Activated T-helper 2 cell treated with anti-CD3 and anti-CD28 coated beads, Interferon-gamma antibody, Interleukin-2, Interleukin-4, amounts not matched to agents 10 μg/mL and 5 μg/mL and 100 μg/mL, durations not matched to agents 14 hours and 24 hours and 36 hours (primary cell): ENCODE measurements around the gene THRB. TPM values are rescaled to one million over a fixed set of nuclear protein-coding genes. Genes with fewer than 3 reads are reported as not detected.

Source experiments
- DNase-seq: peaks from one replicate; pipeline ENCODE4 v3.0.0; 2021; ENCODE audit warnings: low spot score
- H3K27ac Mint-ChIP-seq: one replicate; pipeline ENCODE4 v1.8.0; 2021; ENCODE audit warnings: mixed read lengths
- H3K27me3 Mint-ChIP-seq: one replicate; pipeline ENCODE4 v1.8.0; 2021; ENCODE audit warnings: low read depth, mixed read lengths
- H3K36me3 Mint-ChIP-seq: one replicate; pipeline ENCODE4 v1.8.0; 2021; ENCODE audit warnings: low read depth, mixed read lengths
- H3K4me1 Mint-ChIP-seq: one replicate; pipeline ENCODE4 v1.8.0; 2021; ENCODE audit warnings: low read depth, mixed read lengths
- H3K4me3 Mint-ChIP-seq: one replicate; pipeline ENCODE4 v1.8.0; 2021; ENCODE audit warnings: low read depth, mild to moderate bottlenecking, moderate library complexity, mixed read lengths
- H3K9me3 Mint-ChIP-seq: one replicate; pipeline ENCODE4 v1.8.0; 2021; ENCODE audit warnings: mixed read lengths
- intact Hi-C: fragments of 100-400 bp; cut with micrococcal nuclease; formaldehyde crosslinking; loops from one replicate; pipeline ENCODE4 v1.15.1; 2023
- total RNA-seq: library from RNA; stranded (reverse); gene quantifications from 2 replicates; pipeline ENCODE4 v1.2.3, GENCODE V29; 2022

Gene THRB
- total RNA-seq, 1 donor from 2014 or later, result not detected

- intact Hi-C loops, result no loop called here
These were observed 108.2 kb downstream of the THRB start for GRCh38 chr3:24386458-24386857.

GRCh38 chr3:24385012-24385615 is 109.5 kb downstream of the THRB start:
- intact Hi-C loops, result no loop called here
- H3K27me3 Mint-ChIP-seq, result no peaks in the 10 kb centered on the region
- H3K4me1 Mint-ChIP-seq, result no peaks in the 10 kb centered on the region
- no peak for DNase-seq
- no peaks in the 10 kb centered on the region for H3K9me3 Mint-ChIP-seq
- no peaks in the 10 kb centered on the region for H3K36me3 Mint-ChIP-seq
- H3K4me3 Mint-ChIP-seq, result no peak overlapping the region
- no peak overlapping the region for H3K27ac Mint-ChIP-seq

More at GRCh38 chr3:24386458-24386857, 108.2 kb downstream of the THRB start:
- no peak overlapping the region for H3K4me3 Mint-ChIP-seq
- H3K4me1 Mint-ChIP-seq, result no peaks in the 10 kb centered on the region
- no peak for DNase-seq
- H3K36me3 Mint-ChIP-seq, result no peaks in the 10 kb centered on the region
- H3K27ac Mint-ChIP-seq, result no peak overlapping the region
- no peaks in the 10 kb centered on the region for H3K9me3 Mint-ChIP-seq
- H3K27me3 Mint-ChIP-seq, result no peaks in the 10 kb centered on the region

- intact Hi-C loops, result no loop called here
- H3K36me3 Mint-ChIP-seq, result no peaks in the 10 kb centered on the region
- no peaks in the 10 kb centered on the region for H3K4me1 Mint-ChIP-seq
- no peaks in the 10 kb centered on the region for H3K9me3 Mint-ChIP-seq
- no peak overlapping the region for H3K4me3 Mint-ChIP-seq
- H3K27ac Mint-ChIP-seq, result no peak overlapping the region
- no peaks in the 10 kb centered on the region for H3K27me3 Mint-ChIP-seq
- DNase-seq, result no peak
These were observed 112.0 kb downstream of the THRB start for GRCh38 chr3:24382647-24383046.

- Mint-ChIP-seq H3K36me3 (no peaks in the 10 kb centered on the region), H3K4me1 (no peaks in the 10 kb centered on the region), H3K27ac (no peak overlapping the region), H3K27me3 (no peaks in the 10 kb centered on the region), H3K9me3 (no peaks in the 10 kb centered on the region), H3K4me3 (no peak overlapping the region)
- DNase-seq, result no peak
- intact Hi-C loops, result no loop called here
These were observed 114.7 kb downstream of the THRB start for GRCh38 chr3:24379936-24380335.

GRCh38 chr3:24378313-24378712 is 116.3 kb downstream of the THRB start:
- DNase-seq, result no peak
- Mint-ChIP-seq H3K4me3 (no peak overlapping the region), H3K27ac (no peak overlapping the region), H3K4me1 (no peaks in the 10 kb centered on the region), H3K9me3 (no peaks in the 10 kb centered on the region), H3K27me3 (no peaks in the 10 kb centered on the region), H3K36me3 (no peaks in the 10 kb centered on the region)
- intact Hi-C loops, result no loop called here

- Mint-ChIP-seq H3K27ac (no peak overlapping the region), H3K36me3 (no peaks in the 10 kb centered on the region), H3K4me3 (no peak overlapping the region), H3K9me3 (no peaks in the 10 kb centered on the region), H3K4me1 (no peaks in the 10 kb centered on the region), H3K27me3 (no peaks in the 10 kb centered on the region)
- intact Hi-C loops, result no loop called here
- DNase-seq, result no peak
These were observed 117.2 kb downstream of the THRB start for GRCh38 chr3:24377218-24377993.

GRCh38 chr3:24375947-24376384 is 118.7 kb downstream of the THRB start:
- Mint-ChIP-seq H3K27ac (no peak overlapping the region), H3K36me3 (no peaks in the 10 kb centered on the region), H3K4me1 (no peaks in the 10 kb centered on the region), H3K27me3 (no peaks in the 10 kb centered on the region), H3K9me3 (no peaks in the 10 kb centered on the region), H3K4me3 (no peak overlapping the region)
- no peak for DNase-seq
- intact Hi-C loops, result no loop called here

GRCh38 chr3:24374801-24375200 is 119.8 kb downstream of the THRB start:
- Mint-ChIP-seq H3K27me3 (no peaks in the 10 kb centered on the region), H3K36me3 (no peaks in the 10 kb centered on the region), H3K9me3 (no peaks in the 10 kb centered on the region), H3K4me3 (no peak overlapping the region), H3K4me1 (no peaks in the 10 kb centered on the region), H3K27ac (no peak overlapping the region)
- intact Hi-C loops, result no loop called here
- no peak for DNase-seq

- H3K36me3 Mint-ChIP-seq, result no peaks in the 10 kb centered on the region
- intact Hi-C loops, result no loop called here
- no peak for DNase-seq
- no peaks in the 10 kb centered on the region for H3K9me3 Mint-ChIP-seq
- no peak overlapping the region for H3K4me3 Mint-ChIP-seq
- H3K4me1 Mint-ChIP-seq, result no peaks in the 10 kb centered on the region
- H3K27me3 Mint-ChIP-seq, result no peaks in the 10 kb centered on the region
- H3K27ac Mint-ChIP-seq, result no peak overlapping the region
These were observed 121.3 kb downstream of the THRB start for GRCh38 chr3:24373198-24373959.

GRCh38 chr3:24372559-24373197 is 122.0 kb downstream of the THRB start:
- intact Hi-C loops, result no loop called here
- Mint-ChIP-seq H3K27me3 (no peaks in the 10 kb centered on the region), H3K4me1 (no peaks in the 10 kb centered on the region), H3K4me3 (no peak overlapping the region), H3K9me3 (no peaks in the 10 kb centered on the region), H3K36me3 (no peaks in the 10 kb centered on the region), H3K27ac (no peak overlapping the region)
- no peak for DNase-seq

- Mint-ChIP-seq H3K9me3 (no peaks in the 10 kb centered on the region), H3K27ac (no peak overlapping the region), H3K27me3 (no peaks in the 10 kb centered on the region), H3K36me3 (no peaks in the 10 kb centered on the region), H3K4me3 (no peak overlapping the region), H3K4me1 (no peaks in the 10 kb centered on the region)
- intact Hi-C loops, result no loop called here
- no peak for DNase-seq
These were observed 124.1 kb downstream of the THRB start for GRCh38 chr3:24370352-24371090.

- no peaks in the 10 kb centered on the region for H3K9me3 Mint-ChIP-seq
- H3K27ac Mint-ChIP-seq, result no peak overlapping the region
- H3K27me3 Mint-ChIP-seq, result no peaks in the 10 kb centered on the region
- H3K4me1 Mint-ChIP-seq, result no peaks in the 10 kb centered on the region
- intact Hi-C loops, result no loop called here
- DNase-seq, result no peak
- no peaks in the 10 kb centered on the region for H3K36me3 Mint-ChIP-seq
- no peak overlapping the region for H3K4me3 Mint-ChIP-seq
These were observed 126.0 kb downstream of the THRB start for GRCh38 chr3:24368605-24369004.
